HPDE6-E6E7 (cell line): ENCODE measurements around the gene MBTPS1.

Experiments used
- DNase-seq: peaks from one replicate; pipeline ENCODE4 v3.0.0; 2011; ENCODE audit warnings: missing footprints; ENCODE audit errors: extremely low spot score

Gene MBTPS1

GRCh38 chr16:84005391-84005790 lies 111.4 kb downstream of the MBTPS1 start:
- DNase-seq, result no peak

DNA sequence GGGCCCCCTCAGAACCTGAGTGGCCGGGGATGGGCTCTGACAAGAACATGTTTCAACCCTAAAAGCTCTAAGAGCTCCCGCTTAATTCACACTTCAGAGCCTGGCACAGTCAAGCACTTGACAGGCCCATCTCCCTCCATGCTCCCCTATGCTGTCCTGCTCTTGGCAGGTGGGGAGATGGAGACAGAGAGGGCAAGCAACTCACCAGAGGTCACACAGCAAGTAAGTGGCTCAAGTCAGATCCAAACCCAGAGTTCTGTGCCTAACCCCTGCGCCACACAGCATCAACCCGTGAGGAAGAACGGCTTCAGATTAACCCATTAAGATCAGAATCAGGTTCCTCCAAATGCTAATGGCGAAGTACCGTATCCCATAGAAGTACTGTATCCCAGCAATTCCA lies 112.3 kb downstream of the MBTPS1 start:
- DNase-seq, result no peak
